Esophagus squamous epithelium (tissue), 5 donors: ENCODE data around the gene TRAF3. TPM values are rescaled to one million over a fixed set of nuclear protein-coding genes. Genes with fewer than 3 reads are reported as not detected.

ENCODE experiments used
- DNase-seq: peaks from one replicate; lab custom pipeline; 2025; lab: John Stamatoyannopoulos, UW
- H3K27ac ChIP-seq, 4 donors: fragments of 200-600 bp; sonication (generic); one replicate each; pipeline ENCODE4 v1.5.1; 2016 to 2019; ENCODE audit warnings: mild to moderate bottlenecking in 1 of 4
- H3K27me3 ChIP-seq, 4 donors: fragments of 200-600 bp; sonication (generic); 1 replicate in 3 of 4; 2 replicates in 1 of 4; pipeline versions ENCODE4 v1.5.1 to v1.6.0; 2017 to 2021; ENCODE audit warnings: antibody characterized with exemption in 1 of 4
- H3K36me3 ChIP-seq, 3 donors: fragments of 200-600 bp; sonication (generic); one replicate each; pipeline ENCODE4 v1.5.1; 2016 to 2019
- H3K4me1 ChIP-seq, 3 donors: fragments of 200-600 bp; sonication (generic); one replicate each; pipeline ENCODE4 v1.5.1; 2017 to 2019
- H3K4me3 ChIP-seq, 4 donors: fragments of 200-600 bp; sonication (generic); 1 replicate in 3 of 4; 2 replicates in 1 of 4; pipeline ENCODE4 v1.5.1; 2016 to 2019; ENCODE audit warnings: mild to moderate bottlenecking in 2 of 4, moderate library complexity in 1 of 4
- H3K9me3 ChIP-seq, 3 donors: fragments of 200-600 bp; sonication (generic); one replicate each; pipeline ENCODE4 v1.5.1; 2016 to 2019
- CTCF ChIP-seq, 6 experiments: fragments of 450-650 bp in 4 of 6; fragments of 200-600 bp in 2 of 6; sonication (generic) in 2 of 6; IDR thresholded peaks; one replicate each; pipeline ENCODE4 v1.5.1; 2016 to 2019; ENCODE audit warnings: antibody characterized with exemption in 6 of 6, mild to moderate bottlenecking in 4 of 6, moderate library complexity in 4 of 6
- POLR2A ChIP-seq, 4 donors: fragments of 450-650 bp; IDR thresholded peaks; one replicate each; pipeline ENCODE4 v1.6.1; 2017; ENCODE audit warnings: antibody characterized with exemption in 4 of 4, mild to moderate bottlenecking in 4 of 4, moderate library complexity in 3 of 4
- WGBS, 2 donors: methylation state at CpG; one replicate each; pipeline ENCODE4 v1.1.5; 2018; 5-methylcytosine and 5-hydroxymethylcytosine counted together
- intact Hi-C: fragments of 100-400 bp; cut with DNase I; formaldehyde crosslinking; loops from one replicate; pipeline ENCODE4 v1.15.0; 2022
- total RNA-seq, 4 donors: library from RNA; depleted of rRNA; stranded (reverse); fragments of >200 nt; gene quantifications; one replicate each; pipeline ENCODE4 v1.1.0, GENCODE V29; 2016
- donor health status: DM: yes; HTN: yes; CAD: no.

The TRAF3 gene
- total RNA-seq, 4 donors from 2014 or later: 11.2 to 19.3 (median 13.2) TPM

GRCh38 chr14:102772781-102773570 lies 4.3 kb upstream of the TRAF3 start:
- intact Hi-C loops: loop anchor here (5.0 kb wide), 1 partner anchor 139 kb away; no protein-coding TSS in a partner anchor
- H3K36me3 ChIP-seq: no peaks in the 10 kb centered on the region
- no peak overlapping the region for H3K27ac ChIP-seq
- peaks cover 0 to 24% (median 3%) of the 10 kb centered on the region in 3 donors for H3K4me1 ChIP-seq
- H3K9me3 ChIP-seq: no peaks in the 10 kb centered on the region
- TF ChIP-seq POLR2A (IDR thresholded peaks at IDR 0.05) (no peak), CTCF (IDR thresholded peaks at IDR 0.05) (no peak)
- no peak overlapping the region for H3K4me3 ChIP-seq
- WGBS, 2 donors: 76 to 77% methylated on average over 16 to 22 of the region's 22 CpGs
- DNase-seq: no peak
- H3K27me3 ChIP-seq: no peaks in the 10 kb centered on the region

DNA sequence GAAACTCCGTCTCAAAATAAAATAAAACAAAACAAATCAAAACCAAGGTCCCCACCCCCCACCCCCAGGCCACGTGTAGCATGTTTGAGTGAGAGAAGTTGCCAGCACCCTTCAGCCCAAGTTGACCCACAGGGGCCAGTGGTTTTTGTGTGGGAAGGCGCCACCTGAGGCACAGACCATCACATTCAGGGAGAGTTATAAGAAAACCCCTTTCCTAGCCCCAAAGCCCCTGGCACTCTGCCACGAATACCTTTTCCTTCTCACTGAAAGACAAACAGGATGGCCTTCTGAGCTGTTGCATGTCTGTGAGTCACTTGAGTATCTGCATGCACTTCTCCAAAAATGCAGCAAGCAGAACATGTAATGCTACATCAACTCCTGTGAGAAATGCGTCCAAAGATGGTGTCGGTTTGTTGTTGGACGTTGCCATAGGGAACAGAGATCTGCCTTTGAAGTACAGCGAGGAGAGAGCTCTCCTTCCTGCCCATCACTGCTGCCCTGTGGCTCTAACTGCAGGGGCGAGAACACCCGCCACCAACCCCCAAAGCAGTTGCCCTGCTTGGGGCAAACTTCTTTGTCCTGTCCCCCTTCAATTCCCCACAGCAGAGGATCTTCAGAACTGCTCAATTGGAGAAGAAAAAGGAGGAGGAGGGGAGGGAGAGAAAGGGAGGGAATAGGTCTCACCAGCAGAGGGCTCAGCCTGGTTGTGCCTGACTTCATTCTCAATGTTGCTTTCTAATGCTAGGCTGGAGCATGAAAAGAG lies 2.7 kb upstream of the TRAF3 start:
- TF ChIP-seq POLR2A (IDR thresholded peaks at IDR 0.05) (no peak), CTCF (IDR thresholded peaks at IDR 0.05) (peak; percentile 67 to 81 (median 72))
- H3K36me3 ChIP-seq: no peaks in the 10 kb centered on the region
- peak overlapping the region in 3 of 4 donors; percentile 19 to 54 (median 53) for H3K27ac ChIP-seq
- peaks cover 6 to 36% (median 11%) of the 10 kb centered on the region in 3 donors for H3K4me1 ChIP-seq
- H3K27me3 ChIP-seq: no peaks in the 10 kb centered on the region
- H3K4me3 ChIP-seq: no peak overlapping the region
- no peaks in the 10 kb centered on the region for H3K9me3 ChIP-seq
- intact Hi-C loops: loop anchor here (5.0 kb wide), 1 partner anchor 138 kb away; no protein-coding TSS in a partner anchor
- DNase-seq: no peak
- 26 to 33% methylated on average over 7 to 9 of the region's 10 CpGs for WGBS, 2 donors

DNA sequence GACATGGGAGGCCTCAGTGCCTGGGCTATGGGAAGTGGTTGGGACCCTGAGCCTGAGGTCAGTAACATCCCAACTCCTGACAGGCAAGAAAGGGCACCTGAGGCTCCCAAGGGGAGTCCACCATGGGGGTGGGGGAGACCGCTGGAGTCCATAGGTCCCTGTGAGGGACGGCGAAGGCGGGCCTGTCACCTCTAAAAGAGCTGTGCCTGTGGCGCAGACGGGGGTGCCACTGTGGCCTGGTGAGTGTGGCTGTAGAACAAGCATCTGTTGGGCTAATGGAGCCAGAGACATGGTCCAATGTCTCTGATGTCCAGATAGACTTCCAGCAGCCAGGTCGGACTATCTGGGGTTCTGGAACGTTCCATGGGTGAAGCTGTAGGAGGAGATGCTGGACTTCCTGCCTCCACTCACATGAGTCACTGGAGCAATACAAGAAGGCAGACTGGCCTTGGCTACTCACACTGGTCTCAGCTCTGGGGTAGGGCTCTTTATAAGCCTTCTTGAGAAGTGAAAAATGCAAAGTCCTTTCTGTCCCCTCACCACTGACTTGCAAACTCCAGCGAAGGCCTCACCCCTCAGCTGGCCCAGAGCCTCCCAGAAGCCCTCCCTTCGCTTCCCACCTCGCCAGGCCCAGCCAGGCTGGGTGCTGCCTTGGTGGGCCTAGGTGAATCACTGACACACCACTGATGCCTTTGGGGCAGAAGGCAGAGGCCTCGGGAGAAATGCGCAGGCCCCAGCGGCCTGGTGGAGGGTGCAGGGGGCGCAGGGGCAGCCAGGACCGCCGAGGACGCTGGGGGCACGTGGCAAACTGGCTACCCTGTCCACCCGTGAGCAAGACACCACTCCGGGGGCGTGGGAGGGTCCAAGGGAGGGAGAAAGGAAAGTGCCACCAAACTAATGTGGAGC lies 1.1 kb upstream of the TRAF3 start:
- WGBS, 2 donors: 76 to 81% methylated on average over 10 to 16 of the region's 22 CpGs
- H3K36me3 ChIP-seq: no peaks in the 10 kb centered on the region
- TF ChIP-seq CTCF (IDR thresholded peaks at IDR 0.05) (no peak), POLR2A (IDR thresholded peaks at IDR 0.05) (peak in 1 of 4 donors; percentile 16)
- DNase-seq: no peak
- H3K9me3 ChIP-seq: no peaks in the 10 kb centered on the region
- H3K27ac ChIP-seq: peak overlapping the region; percentile 59 to 93 (median 80)
- H3K4me1 ChIP-seq: peaks cover 9 to 51% (median 17%) of the 10 kb centered on the region in 3 donors
- H3K27me3 ChIP-seq: no peaks in the 10 kb centered on the region
- intact Hi-C loops: no loop called here
- peak overlapping the region in 1 of 4 donors; percentile 95 for H3K4me3 ChIP-seq

- H3K27me3 ChIP-seq: no peaks in the 10 kb centered on the region
- peaks cover 9 to 55% (median 17%) of the 10 kb centered on the region in 3 donors for H3K4me1 ChIP-seq
- no peak for DNase-seq
- peak overlapping the region; percentile 72 to 93 (median 90) for H3K27ac ChIP-seq
- H3K9me3 ChIP-seq: no peaks in the 10 kb centered on the region
- no peaks in the 10 kb centered on the region for H3K36me3 ChIP-seq
- WGBS, 2 donors: no CpG with 5 or more reads among the region's 98 CpGs
- intact Hi-C loops: no loop called here
- TF ChIP-seq CTCF (IDR thresholded peaks at IDR 0.05): no peak
- no peak for TF ChIP-seq POLR2A (IDR thresholded peaks at IDR 0.05)
- peak overlapping the region; percentile 64 to 99 (median 96) for H3K4me3 ChIP-seq
Observed at GRCh38 chr14:102777711-102778337, 575 bp downstream of the TRAF3 start.
